IPS-20b (cell line): ENCODE data around the gene HPSE2.
"Not testable (repeated sequence)": the region's sequence is repeated elsewhere in the genome, so short reads cannot be mapped to it uniquely, and the experiment has no call there.

Experiments
- H3K27ac ChIP-seq: one replicate; pipeline ENCODE4 v1.5.1; 2013; ENCODE audit warnings: low read length
- H3K27me3 ChIP-seq: 2 replicates; pipeline ENCODE4 v1.6.1; 2013; ENCODE audit warnings: mild to moderate bottlenecking, low read length, inconsistent platforms; ENCODE audit not compliant: insufficient read depth
- H3K36me3 ChIP-seq: 2 replicates; pipeline ENCODE4 v1.6.1; 2013; ENCODE audit warnings: low read depth, mild to moderate bottlenecking, inconsistent platforms, low read length, moderate library complexity; ENCODE audit not compliant: insufficient read depth
- H3K4me1 ChIP-seq: 2 replicates; pipeline ENCODE4 v1.6.1; 2013; ENCODE audit warnings: mild to moderate bottlenecking, control low read depth, inconsistent platforms, low read length, moderate library complexity; ENCODE audit not compliant: insufficient read depth
- H3K4me3 ChIP-seq: 2 replicates; pipeline ENCODE4 v1.5.1; 2013; ENCODE audit warnings: mild to moderate bottlenecking, low read length, inconsistent platforms
- H3K9ac ChIP-seq: 2 replicates; pipeline ENCODE4 v1.6.1; 2013; ENCODE audit warnings: low read depth, mild to moderate bottlenecking, inconsistent platforms, low read length, moderate library complexity
- H3K9me3 ChIP-seq: 2 replicates; pipeline ENCODE4 v1.6.1; 2013; ENCODE audit warnings: mild to moderate bottlenecking, low read depth, low read length, inconsistent platforms; ENCODE audit not compliant: insufficient read depth

The HPSE2 gene

DNA sequence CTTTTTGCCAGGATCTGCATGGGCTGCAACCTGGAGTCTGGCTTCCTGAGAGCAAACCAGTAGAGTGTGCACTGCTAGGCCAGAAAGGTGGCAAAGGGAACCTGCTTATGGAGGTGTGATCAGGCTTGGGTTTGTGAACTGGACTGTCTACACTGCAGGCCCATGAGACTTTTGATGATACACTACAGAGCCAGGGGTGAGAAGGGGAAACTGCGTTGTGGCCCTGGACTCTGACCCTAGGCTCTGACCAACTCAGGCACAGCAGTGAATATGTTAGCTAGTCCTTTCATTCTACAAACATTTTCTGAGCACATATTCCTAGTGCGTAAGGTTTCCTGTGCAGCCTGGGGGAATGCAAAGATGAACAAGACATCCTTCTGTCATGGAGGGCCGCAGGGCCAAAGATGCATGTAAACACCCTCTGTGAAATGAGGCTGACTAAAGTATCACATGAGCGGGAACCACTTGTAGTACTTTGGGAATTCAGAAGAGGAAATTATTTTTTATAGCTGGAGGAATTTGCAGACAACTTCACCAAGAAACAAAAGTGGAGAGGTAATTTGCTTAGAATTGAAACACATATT, 725.1 kb downstream of the HPSE2 start:
- Histone ChIP-seq H3K27ac (no peak overlapping the region), H3K9ac (no peak overlapping the region), H3K4me1 (no peaks in the 10 kb centered on the region; the same call in 1 of the 2 replicates), H3K36me3 (no peaks in the 10 kb centered on the region), H3K4me3 (no peak overlapping the region), H3K27me3 (no peaks in the 10 kb centered on the region), H3K9me3 (no peaks in the 10 kb centered on the region)

DNA sequence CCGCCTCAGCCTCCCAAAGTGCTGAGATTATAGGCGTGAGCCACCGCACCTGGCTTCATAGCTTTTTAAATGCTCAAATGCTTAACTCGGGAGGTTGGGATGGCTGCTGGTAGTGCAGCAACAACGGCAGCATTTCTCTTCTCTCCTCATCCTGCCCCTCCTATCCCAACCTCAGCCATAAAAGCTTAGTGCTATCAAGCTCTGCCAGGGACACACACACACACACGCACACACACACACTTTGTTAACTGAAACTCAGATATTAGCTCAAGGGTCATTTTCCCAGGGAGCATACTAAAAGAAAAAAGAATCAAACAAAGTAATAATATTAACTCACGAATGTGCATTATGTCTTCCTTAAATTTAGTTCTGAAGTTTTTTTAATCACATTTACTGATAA, 725.9 kb downstream of the HPSE2 start:
- H3K9ac ChIP-seq, result no peak overlapping the region
- H3K4me3 ChIP-seq, result no peak overlapping the region
- H3K27ac ChIP-seq, result no peak overlapping the region
- no peaks in the 10 kb centered on the region for H3K27me3 ChIP-seq
- no peaks in the 10 kb centered on the region for H3K36me3 ChIP-seq
- no peaks in the 10 kb centered on the region for H3K9me3 ChIP-seq
- H3K4me1 ChIP-seq, result peaks cover 6% of the 10 kb centered on the region; the same call in 1 of the 2 replicates

DNA sequence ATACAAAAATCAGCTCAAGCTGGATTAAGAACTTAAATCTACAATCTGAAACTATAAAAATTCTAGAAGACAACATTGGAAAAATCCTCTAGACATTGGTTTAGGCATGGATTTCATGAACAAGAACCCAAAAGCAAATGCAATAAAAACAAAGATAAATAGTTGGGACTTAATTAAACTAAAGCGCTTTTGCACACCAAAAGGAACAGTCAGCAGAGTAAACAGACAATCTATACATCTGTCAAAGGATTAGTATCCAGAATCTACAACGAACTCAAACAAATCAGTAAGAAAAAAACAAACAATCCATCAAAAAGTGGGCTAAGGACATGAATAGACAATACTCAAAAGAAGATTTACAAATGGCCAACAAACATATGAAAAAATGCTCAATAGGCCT, 733.1 kb downstream of the HPSE2 start:
- H3K9me3 ChIP-seq, H3K4me1 ChIP-seq, H3K27ac ChIP-seq, H3K9ac ChIP-seq, H3K4me3 ChIP-seq, H3K36me3 ChIP-seq, H3K27me3 ChIP-seq: not testable (repeated sequence)

- Histone ChIP-seq H3K36me3 (no peaks in the 10 kb centered on the region), H3K27ac (no peak overlapping the region), H3K27me3 (no peaks in the 10 kb centered on the region), H3K9me3 (peaks cover 6% of the 10 kb centered on the region), H3K9ac (no peak overlapping the region), H3K4me3 (no peak overlapping the region), H3K4me1 (no peaks in the 10 kb centered on the region)
These were observed 742.9 kb downstream of the HPSE2 start for GRCh38 chr10:98492763-98493162.

- H3K27me3 ChIP-seq, result no peaks in the 10 kb centered on the region
- H3K4me1 ChIP-seq, result no peaks in the 10 kb centered on the region
- H3K36me3 ChIP-seq, result no peaks in the 10 kb centered on the region
- no peak overlapping the region for H3K4me3 ChIP-seq
- H3K9ac ChIP-seq, result no peak overlapping the region
- H3K27ac ChIP-seq, result no peak overlapping the region
- no peaks in the 10 kb centered on the region; the same call in 1 of the 2 replicates for H3K9me3 ChIP-seq
These were observed 745.8 kb downstream of the HPSE2 start for GRCh38 chr10:98489561-98490481.

- H3K9me3 ChIP-seq, result no peaks in the 10 kb centered on the region
- H3K27me3 ChIP-seq, result no peaks in the 10 kb centered on the region
- H3K36me3 ChIP-seq, result no peaks in the 10 kb centered on the region
- no peak overlapping the region for H3K27ac ChIP-seq
- no peak overlapping the region for H3K9ac ChIP-seq
- H3K4me3 ChIP-seq, result no peak overlapping the region
- H3K4me1 ChIP-seq, result no peaks in the 10 kb centered on the region
These were observed 746.8 kb downstream of the HPSE2 start for GRCh38 chr10:98488669-98489430.

GRCh38 chr10:98487649-98488048, 748.0 kb downstream of the HPSE2 start:
- no peaks in the 10 kb centered on the region for H3K27me3 ChIP-seq

DNA sequence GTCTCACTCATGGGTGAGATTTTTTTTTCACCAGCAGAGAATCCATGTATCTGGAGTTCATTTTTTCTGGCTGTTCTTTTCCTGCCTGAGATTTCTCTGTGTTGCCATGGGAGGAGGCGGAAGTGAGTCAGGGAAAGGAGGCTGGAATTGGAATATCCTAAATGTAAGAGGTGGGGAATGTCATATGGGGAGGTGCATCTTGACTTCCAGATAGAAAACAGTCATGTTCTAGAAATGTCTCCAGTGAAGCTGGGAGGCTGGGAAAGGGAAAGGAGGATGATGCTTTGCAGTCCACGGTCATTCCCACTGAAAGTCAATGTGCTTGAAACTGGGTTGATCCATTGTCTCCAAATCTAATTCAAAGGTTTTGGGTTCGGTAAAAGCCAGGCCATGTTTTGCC, 749.2 kb downstream of the HPSE2 start:
- no peaks in the 10 kb centered on the region for H3K36me3 ChIP-seq
- H3K27ac ChIP-seq, result no peak overlapping the region
- H3K9ac ChIP-seq, result no peak overlapping the region
- H3K27me3 ChIP-seq, result no peaks in the 10 kb centered on the region
- H3K4me1 ChIP-seq, result no peaks in the 10 kb centered on the region
- H3K9me3 ChIP-seq, result peaks cover 5% of the 10 kb centered on the region; the same call in 1 of the 2 replicates
- H3K4me3 ChIP-seq, result no peak overlapping the region

More at GRCh38 chr10:98487649-98488048, 748.0 kb downstream of the HPSE2 start:
- Histone ChIP-seq H3K27ac (no peak overlapping the region), H3K4me3 (no peak overlapping the region), H3K9ac (no peak overlapping the region), H3K9me3 (peaks cover 5% of the 10 kb centered on the region; the same call in 1 of the 2 replicates), H3K4me1 (no peaks in the 10 kb centered on the region), H3K36me3 (no peaks in the 10 kb centered on the region)

DNA sequence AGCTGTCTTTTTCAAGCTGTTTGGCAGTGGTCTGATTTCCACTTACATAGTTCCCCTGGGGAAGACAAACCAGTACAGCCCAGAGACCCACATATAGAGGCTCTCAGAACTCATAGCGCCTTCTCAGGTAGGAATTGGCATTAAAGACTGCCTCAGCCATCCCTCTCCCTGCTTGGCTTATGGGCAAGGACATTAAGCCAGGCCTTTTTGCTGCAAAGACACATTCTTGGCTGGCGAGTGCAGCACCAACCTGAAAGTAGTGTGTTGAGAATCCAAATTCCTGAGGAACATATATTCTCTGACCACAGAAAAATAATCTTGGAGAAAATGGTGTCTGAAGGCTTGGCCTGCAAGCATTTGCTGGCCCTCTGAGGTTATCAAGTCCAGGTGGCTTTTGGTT, 749.7 kb downstream of the HPSE2 start:
- Histone ChIP-seq H3K9me3 (peaks cover 5% of the 10 kb centered on the region; the same call in 1 of the 2 replicates), H3K27me3 (no peaks in the 10 kb centered on the region), H3K4me3 (no peak overlapping the region), H3K36me3 (no peaks in the 10 kb centered on the region), H3K27ac (no peak overlapping the region), H3K4me1 (no peaks in the 10 kb centered on the region), H3K9ac (no peak overlapping the region)

- Histone ChIP-seq H3K9ac (no peak overlapping the region), H3K4me1 (no peaks in the 10 kb centered on the region), H3K36me3 (no peaks in the 10 kb centered on the region), H3K4me3 (no peak overlapping the region), H3K27ac (no peak overlapping the region), H3K9me3 (peaks cover 5% of the 10 kb centered on the region; the same call in 1 of the 2 replicates), H3K27me3 (no peaks in the 10 kb centered on the region)
These were observed 752.0 kb downstream of the HPSE2 start for GRCh38 chr10:98483658-98484057.

- Histone ChIP-seq H3K27me3 (no peaks in the 10 kb centered on the region), H3K9ac (no peak overlapping the region)
These were observed 753.6 kb downstream of the HPSE2 start for GRCh38 chr10:98482096-98482495.

More at GRCh38 chr10:98482096-98482495, 753.6 kb downstream of the HPSE2 start:
- Histone ChIP-seq H3K4me1 (no peaks in the 10 kb centered on the region), H3K9me3 (peaks cover 5% of the 10 kb centered on the region), H3K4me3 (no peak overlapping the region), H3K27ac (no peak overlapping the region), H3K36me3 (no peaks in the 10 kb centered on the region)
